Activated T-cell treated with anti-CD3 and anti-CD28 coated beads, Interleukin-2, amount 50 U/mL, for 4 hours (primary cell): ENCODE data around the gene ZNF862. TPM values are rescaled to one million over a fixed set of nuclear protein-coding genes. Genes with fewer than 3 reads are reported as not detected.
A peak's percentile ranks its signal among the peaks of the same experiment; 100 is the strongest.

Experiments used
- ATAC-seq, 2 donors: fragments of 200-7000 bp; cut with Tn5 transposase; one replicate each; pipeline ENCODE4 v1.10.0; 2021
- DNase-seq: peaks from one replicate; pipeline ENCODE4 v3.0.0-alpha.2; 2020
- H3K27me3 Mint-ChIP-seq: one replicate; pipeline ENCODE4 v1.8.0; 2021; ENCODE audit warnings: low read depth, mixed read lengths
- H3K36me3 Mint-ChIP-seq: one replicate; pipeline ENCODE4 v1.8.0; 2022; ENCODE audit warnings: mixed read lengths; ENCODE audit not compliant: insufficient read depth
- H3K4me1 Mint-ChIP-seq: one replicate; pipeline ENCODE4 v1.8.0; 2021; ENCODE audit warnings: low read depth, mixed read lengths
- H3K4me3 Mint-ChIP-seq: one replicate; pipeline ENCODE4 v1.8.0; 2021; ENCODE audit warnings: mild to moderate bottlenecking, moderate library complexity, mixed read lengths
- H3K9me3 Mint-ChIP-seq: one replicate; pipeline ENCODE4 v1.8.0; 2021; ENCODE audit warnings: mixed read lengths
- total RNA-seq, 3 donors: library from RNA; stranded (reverse); gene quantifications; one replicate each; pipeline ENCODE4 v1.2.1, GENCODE V29; 2021

Gene ZNF862
- total RNA-seq, 3 donors from 2014 or later, result 5.4 to 9.4 (median 7.4) TPM

DNA sequence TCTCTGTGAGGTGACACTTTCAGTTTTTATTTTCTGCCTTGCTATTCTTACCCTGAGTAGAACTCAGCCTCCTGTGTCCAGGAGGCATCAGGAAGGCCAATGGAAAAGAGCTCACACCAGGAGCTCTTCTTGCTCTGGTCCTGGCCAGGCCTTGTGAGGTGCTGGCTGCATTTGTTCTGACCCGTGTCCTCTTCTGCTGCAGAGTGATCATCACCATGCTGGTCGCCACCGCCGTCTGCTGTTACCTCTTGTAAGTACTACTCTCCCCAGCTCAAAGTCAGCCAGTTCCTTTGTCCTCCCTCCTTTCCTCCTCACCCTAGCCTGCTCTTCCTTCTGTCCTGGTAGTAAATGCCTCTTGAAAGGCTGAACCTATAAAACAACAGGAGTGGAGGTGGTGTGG lies 37.2 kb downstream of the ZNF862 start:
- Mint-ChIP-seq H3K4me1 (peaks cover 54% of the 10 kb centered on the region), H3K9me3 (no peaks in the 10 kb centered on the region)
- no peak for DNase-seq

DNA sequence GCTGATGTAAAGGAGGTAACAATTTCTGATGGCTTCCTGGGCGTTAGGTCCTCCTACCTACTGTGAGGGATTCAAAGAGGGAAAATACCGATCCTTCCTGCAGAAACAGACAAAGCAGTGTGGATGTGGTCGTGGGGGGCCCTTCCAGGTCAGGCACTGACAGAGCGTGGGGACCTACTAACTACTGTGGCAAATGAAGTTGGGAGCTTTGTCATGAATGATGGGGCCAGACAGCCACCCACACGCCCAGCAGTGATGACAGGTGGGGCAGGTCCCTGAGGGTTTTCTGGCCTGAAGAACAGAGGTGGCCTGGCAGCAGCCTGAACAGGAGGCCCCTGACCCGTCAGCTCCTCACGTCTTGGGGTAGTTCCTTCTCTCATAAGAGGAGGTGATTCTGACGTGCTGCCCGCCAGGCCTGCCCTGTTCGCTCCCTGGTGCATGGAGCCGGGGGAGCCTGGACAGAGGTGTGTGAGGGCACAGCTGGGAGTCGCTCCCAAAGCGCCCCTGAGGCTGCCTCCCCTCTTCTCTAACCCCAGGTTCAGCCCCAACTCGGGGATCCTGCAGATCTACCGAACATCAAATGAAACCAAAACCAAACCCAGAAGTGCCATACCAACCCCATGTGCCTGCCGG lies 39.8 kb downstream of the ZNF862 start:
- Mint-ChIP-seq H3K9me3 (no peaks in the 10 kb centered on the region), H3K4me1 (peaks cover 33% of the 10 kb centered on the region), H3K4me3 (no peak overlapping the region), H3K27me3 (no peaks in the 10 kb centered on the region), H3K36me3 (peaks cover 2% of the 10 kb centered on the region)
- DNase-seq (no peak), ATAC-seq (no peak)

More for the DNA sequence above, 37.2 kb downstream of the ZNF862 start:
- H3K4me3 Mint-ChIP-seq, result peak overlapping the region; percentile 87
- H3K36me3 Mint-ChIP-seq, result peaks cover 2% of the 10 kb centered on the region
- no peak for ATAC-seq
- no peaks in the 10 kb centered on the region for H3K27me3 Mint-ChIP-seq

GRCh38 chr7:149878523-149878921 lies 40.3 kb downstream of the ZNF862 start:
- peaks cover 38% of the 10 kb centered on the region for H3K4me1 Mint-ChIP-seq
- no peak for DNase-seq
- H3K4me3 Mint-ChIP-seq, result no peak overlapping the region
- peaks cover 2% of the 10 kb centered on the region for H3K36me3 Mint-ChIP-seq
- no peak for ATAC-seq
- H3K9me3 Mint-ChIP-seq, result no peaks in the 10 kb centered on the region
- H3K27me3 Mint-ChIP-seq, result no peaks in the 10 kb centered on the region

- Mint-ChIP-seq H3K4me3 (no peak overlapping the region), H3K9me3 (no peaks in the 10 kb centered on the region), H3K27me3 (no peaks in the 10 kb centered on the region), H3K36me3 (peaks cover 2% of the 10 kb centered on the region), H3K4me1 (peaks cover 38% of the 10 kb centered on the region)
- DNase-seq, result no peak
- no peak for ATAC-seq
These were observed 41.1 kb downstream of the ZNF862 start for GRCh38 chr7:149879271-149879743.

DNA sequence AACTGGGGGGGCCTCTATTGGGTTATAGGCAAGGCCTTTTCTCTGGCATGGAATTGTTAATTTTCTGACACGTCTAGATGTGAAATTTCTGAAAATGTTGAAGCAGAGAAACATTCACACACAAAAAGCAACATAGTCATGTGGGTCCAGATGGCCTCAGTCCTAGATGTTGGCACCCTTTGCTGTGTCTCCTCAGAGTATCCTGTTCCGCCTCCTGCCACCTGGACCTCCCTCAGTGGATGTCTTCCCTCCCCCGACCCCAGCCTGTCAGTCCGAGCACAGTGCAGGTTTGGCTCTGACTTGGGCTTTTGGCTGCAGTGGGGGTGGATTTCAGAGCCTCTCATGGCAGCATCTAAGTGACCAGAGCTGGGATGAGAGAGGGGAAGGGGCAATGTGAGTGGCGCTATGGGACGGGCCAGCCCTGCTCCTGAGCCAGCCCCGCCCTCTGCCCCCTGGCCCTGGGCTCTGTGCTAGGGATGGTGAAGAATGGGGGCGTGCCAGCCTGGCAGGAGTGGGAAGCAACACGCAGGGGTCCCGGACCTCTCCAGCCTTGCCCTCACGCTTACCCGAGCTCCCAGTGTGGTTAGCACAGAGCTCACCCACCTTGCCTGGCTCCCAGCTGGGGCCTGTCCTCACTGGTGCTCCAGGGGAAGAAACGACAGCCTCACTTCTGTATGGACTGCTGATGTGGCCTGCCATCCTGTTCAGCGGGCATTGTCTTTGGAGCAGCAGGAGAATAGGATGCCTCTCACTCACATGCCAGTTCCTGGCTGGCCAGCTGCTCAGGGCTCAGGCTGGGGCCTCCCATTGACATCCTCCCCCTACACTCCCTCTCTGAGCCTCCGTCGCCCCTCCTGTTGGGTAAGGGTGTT lies 41.8 kb downstream of the ZNF862 start:
- Mint-ChIP-seq H3K9me3 (no peaks in the 10 kb centered on the region), H3K4me3 (no peak overlapping the region), H3K4me1 (peaks cover 31% of the 10 kb centered on the region), H3K27me3 (no peaks in the 10 kb centered on the region), H3K36me3 (peaks cover 2% of the 10 kb centered on the region)
- DNase-seq, result no peak
- ATAC-seq, result no peak

DNA sequence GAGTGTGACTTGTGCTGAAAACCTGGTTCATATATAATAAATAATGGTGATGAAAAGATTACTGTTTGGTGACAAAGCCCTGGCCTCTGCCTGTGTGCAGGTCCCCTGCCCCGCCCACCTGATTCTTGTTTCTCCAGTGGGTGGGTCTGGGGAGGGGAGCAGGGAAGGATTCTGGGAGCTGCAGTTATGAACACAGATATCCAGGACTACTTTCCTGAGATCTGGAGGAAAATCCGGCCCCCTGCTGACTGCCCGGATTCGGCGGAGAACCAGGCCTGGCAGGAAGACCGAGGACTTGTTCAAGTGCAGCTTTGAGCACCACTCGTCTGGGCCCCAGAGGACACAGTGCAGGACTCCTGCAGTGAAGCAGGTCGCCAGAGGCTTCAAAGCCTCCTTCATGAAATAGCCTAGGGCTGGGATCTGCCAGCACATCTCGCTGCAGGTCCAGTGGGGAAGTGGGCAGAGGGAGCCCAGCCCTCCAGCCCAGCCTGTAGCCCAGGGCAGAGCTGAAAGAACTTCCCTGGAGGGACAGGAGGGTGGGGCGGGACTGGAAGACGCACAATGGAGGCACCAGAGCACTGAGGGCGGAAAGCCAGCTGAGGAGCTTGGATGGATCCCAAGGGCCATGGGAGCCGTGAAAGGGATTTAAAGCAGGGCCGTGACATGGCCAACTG lies 42.6 kb downstream of the ZNF862 start:
- peaks cover 2% of the 10 kb centered on the region for H3K36me3 Mint-ChIP-seq
- H3K4me3 Mint-ChIP-seq, result no peak overlapping the region
- peaks cover 24% of the 10 kb centered on the region for H3K4me1 Mint-ChIP-seq
- H3K27me3 Mint-ChIP-seq, result no peaks in the 10 kb centered on the region
- no peak for DNase-seq
- ATAC-seq, result no peak
- H3K9me3 Mint-ChIP-seq, result no peaks in the 10 kb centered on the region

- no peak overlapping the region for H3K4me3 Mint-ChIP-seq
- DNase-seq (no peak), ATAC-seq (no peak)
- H3K27me3 Mint-ChIP-seq, result no peaks in the 10 kb centered on the region
- no peaks in the 10 kb centered on the region for H3K9me3 Mint-ChIP-seq
- peaks cover 6% of the 10 kb centered on the region for H3K36me3 Mint-ChIP-seq
- H3K4me1 Mint-ChIP-seq, result peaks cover 21% of the 10 kb centered on the region
These were observed 43.4 kb downstream of the ZNF862 start for GRCh38 chr7:149881328-149882247.

DNA sequence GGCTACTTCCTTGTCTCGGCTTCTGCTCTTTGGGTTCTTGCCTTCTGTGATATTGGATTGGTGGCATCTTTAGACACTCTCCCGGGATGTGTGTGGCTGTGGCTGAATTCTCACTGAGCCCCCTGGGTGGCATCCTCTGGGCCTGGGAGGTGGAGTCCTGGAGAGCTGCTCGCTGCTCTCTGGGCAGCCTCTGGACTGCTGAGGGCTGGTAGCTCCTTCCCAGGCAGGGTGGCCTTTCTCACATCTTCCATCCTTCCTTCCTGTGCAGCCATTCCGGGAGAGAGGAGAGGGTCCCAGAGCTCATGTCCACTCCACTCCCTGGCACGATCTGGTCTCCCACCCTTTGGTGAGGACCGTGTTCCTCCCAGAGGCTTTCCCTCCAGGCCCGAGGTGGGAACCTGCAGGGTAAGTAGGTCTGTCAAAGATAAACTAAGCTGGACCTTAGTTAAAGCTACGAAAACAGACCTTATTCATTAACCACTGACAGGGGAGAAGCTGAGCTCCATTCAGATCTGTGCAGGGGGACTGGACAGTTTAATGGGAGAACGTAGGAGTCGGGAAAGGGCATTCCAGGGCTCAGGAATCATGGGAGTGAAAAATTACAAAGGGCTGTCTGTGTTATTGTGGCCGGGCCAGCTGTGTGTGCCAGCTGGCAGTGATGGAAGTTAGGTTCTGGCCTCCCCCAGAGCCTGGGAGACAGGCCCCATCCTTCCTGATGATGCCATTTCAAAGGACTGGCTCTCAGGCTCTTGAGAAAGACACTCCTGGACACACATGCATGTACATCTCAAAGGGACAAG lies 44.3 kb downstream of the ZNF862 start:
- H3K27me3 Mint-ChIP-seq, result no peaks in the 10 kb centered on the region

DNA sequence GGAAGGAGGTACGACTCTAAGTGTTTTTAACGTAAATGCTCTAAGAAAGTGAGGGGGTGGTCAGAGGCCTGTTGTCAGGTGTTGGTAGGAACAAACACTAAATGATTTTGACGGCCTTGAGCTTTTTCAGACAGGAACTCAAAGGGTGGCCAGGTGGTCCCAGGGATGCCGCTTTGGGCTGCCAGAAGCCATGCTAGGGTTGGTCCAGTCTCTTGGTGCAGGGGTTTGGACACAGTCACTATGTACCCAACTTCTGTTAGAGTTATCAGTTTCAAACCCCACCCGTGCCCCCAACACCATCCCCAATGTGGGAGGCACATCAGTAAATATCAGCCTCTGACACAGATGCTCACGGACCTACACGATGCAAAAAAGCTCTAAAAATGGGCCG lies 44.9 kb downstream of the ZNF862 start:
- ATAC-seq (no peak), DNase-seq (no peak)
- H3K36me3 Mint-ChIP-seq, result peaks cover 10% of the 10 kb centered on the region
- H3K4me1 Mint-ChIP-seq, result peaks cover 12% of the 10 kb centered on the region
- H3K4me3 Mint-ChIP-seq, result no peak overlapping the region
- no peaks in the 10 kb centered on the region for H3K27me3 Mint-ChIP-seq
- H3K9me3 Mint-ChIP-seq, result no peaks in the 10 kb centered on the region

More for the DNA sequence above, 44.3 kb downstream of the ZNF862 start:
- ATAC-seq (no peak), DNase-seq (no peak)
- Mint-ChIP-seq H3K4me1 (peaks cover 18% of the 10 kb centered on the region), H3K36me3 (peaks cover 9% of the 10 kb centered on the region), H3K9me3 (no peaks in the 10 kb centered on the region), H3K4me3 (no peak overlapping the region)

DNA sequence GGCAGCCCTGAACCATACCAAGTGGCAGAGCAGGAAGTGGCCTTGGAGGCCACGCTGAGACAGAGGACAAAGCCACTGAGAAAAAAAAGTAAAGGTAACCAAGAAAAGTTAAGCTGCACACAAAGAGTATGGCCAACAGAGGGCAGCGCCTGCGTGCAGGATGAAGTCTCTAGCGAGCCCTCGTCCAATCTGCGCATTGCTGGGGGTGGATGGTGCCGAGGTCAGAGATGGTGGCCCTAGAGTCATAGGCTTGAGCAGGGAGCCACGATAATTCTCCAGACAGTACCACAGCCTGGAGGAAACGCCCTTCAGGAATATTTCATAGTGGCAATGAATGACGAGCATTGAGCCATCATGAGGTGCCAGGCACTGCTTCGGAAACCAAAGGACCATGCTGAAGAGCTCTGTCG lies 45.3 kb downstream of the ZNF862 start:
- Mint-ChIP-seq H3K4me1 (peaks cover 11% of the 10 kb centered on the region), H3K27me3 (no peaks in the 10 kb centered on the region), H3K36me3 (peaks cover 11% of the 10 kb centered on the region), H3K9me3 (no peaks in the 10 kb centered on the region), H3K4me3 (no peak overlapping the region)
- DNase-seq (peak; percentile 27), ATAC-seq (peak; percentile 84)

GRCh38 chr7:149884016-149884415 lies 45.8 kb downstream of the ZNF862 start:
- Mint-ChIP-seq H3K4me1 (peaks cover 11% of the 10 kb centered on the region), H3K27me3 (no peaks in the 10 kb centered on the region), H3K9me3 (no peaks in the 10 kb centered on the region), H3K36me3 (peaks cover 11% of the 10 kb centered on the region), H3K4me3 (no peak overlapping the region)
- DNase-seq (no peak), ATAC-seq (no peak)

DNA sequence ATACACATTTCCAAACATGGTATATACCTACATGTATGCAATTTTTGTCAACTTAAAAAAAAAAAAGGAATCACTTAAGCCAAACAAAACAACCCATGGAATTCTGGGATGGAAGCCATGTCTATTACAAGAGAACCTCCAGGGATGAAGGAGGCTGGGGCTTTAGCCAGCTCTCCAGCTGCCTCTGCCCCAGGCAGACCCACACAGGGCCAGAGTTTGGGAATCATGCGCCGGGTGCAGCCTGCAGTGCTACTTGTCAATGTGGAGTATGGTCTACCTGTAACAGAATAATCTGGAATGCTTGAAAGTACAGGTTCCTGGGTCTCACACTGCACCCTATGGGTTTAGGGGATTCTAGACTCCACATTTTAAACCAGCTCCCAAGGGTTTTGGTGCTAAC lies 46.4 kb downstream of the ZNF862 start:
- Mint-ChIP-seq H3K36me3 (peaks cover 11% of the 10 kb centered on the region), H3K9me3 (no peaks in the 10 kb centered on the region), H3K4me3 (no peak overlapping the region), H3K27me3 (no peaks in the 10 kb centered on the region), H3K4me1 (peaks cover 11% of the 10 kb centered on the region)
- no peak for ATAC-seq
- no peak for DNase-seq
